Ishikawa (cell line): ENCODE measurements around the gene SPOCK2.

Experiments used
- CEBPB ChIP-seq: IDR thresholded peaks from 2 replicates; pipeline ENCODE4 v1.6.1; 2012
- CREB1 ChIP-seq: IDR thresholded peaks from 2 replicates; pipeline ENCODE4 v1.6.1; 2012; ENCODE audit warnings: low read depth
- EGR1 ChIP-seq: IDR thresholded peaks from 2 replicates; pipeline ENCODE4 v1.6.1; 2012
- EP300 ChIP-seq: IDR thresholded peaks from 2 replicates; pipeline ENCODE4 v1.6.1; 2012; ENCODE audit warnings: borderline replicate concordance
- FOXM1 ChIP-seq: IDR thresholded peaks from 2 replicates; pipeline ENCODE4 v1.6.1; 2012; ENCODE audit warnings: low read depth, borderline replicate concordance
- NFIC ChIP-seq: IDR thresholded peaks from 2 replicates; pipeline ENCODE4 v1.6.1; 2012
- RAD21 ChIP-seq: IDR thresholded peaks from 2 replicates; pipeline ENCODE4 v1.6.1; 2012; ENCODE audit warnings: low read depth
- REST ChIP-seq: IDR thresholded peaks from 2 replicates; pipeline ENCODE4 v1.6.1; 2012; ENCODE audit warnings: low read depth, mild to moderate bottlenecking
- TAF1 ChIP-seq: IDR thresholded peaks from 2 replicates; pipeline ENCODE4 v1.6.1; 2012; ENCODE audit warnings: low read depth, mild to moderate bottlenecking
- TCF12 ChIP-seq: IDR thresholded peaks from 2 replicates; pipeline ENCODE4 v1.6.1; 2012; ENCODE audit warnings: low read depth
- TEAD4 ChIP-seq: IDR thresholded peaks from 2 replicates; pipeline ENCODE4 v1.6.1; 2012
- YY1 ChIP-seq: IDR thresholded peaks from 2 replicates; pipeline ENCODE4 v1.6.1; 2012; ENCODE audit warnings: low read depth
- ZBTB7A ChIP-seq: IDR thresholded peaks from 2 replicates; pipeline ENCODE4 v1.6.1; 2012; ENCODE audit warnings: low read depth
- TF ChIP-seq, protein P1 (sequence below): IDR thresholded peaks from 2 replicates; pipeline ENCODE4 v1.6.1; 2012
- TF ChIP-seq, protein P2 (sequence below): IDR thresholded peaks from 2 replicates; pipeline ENCODE4 v1.6.1; 2012

Gene SPOCK2

DNA sequence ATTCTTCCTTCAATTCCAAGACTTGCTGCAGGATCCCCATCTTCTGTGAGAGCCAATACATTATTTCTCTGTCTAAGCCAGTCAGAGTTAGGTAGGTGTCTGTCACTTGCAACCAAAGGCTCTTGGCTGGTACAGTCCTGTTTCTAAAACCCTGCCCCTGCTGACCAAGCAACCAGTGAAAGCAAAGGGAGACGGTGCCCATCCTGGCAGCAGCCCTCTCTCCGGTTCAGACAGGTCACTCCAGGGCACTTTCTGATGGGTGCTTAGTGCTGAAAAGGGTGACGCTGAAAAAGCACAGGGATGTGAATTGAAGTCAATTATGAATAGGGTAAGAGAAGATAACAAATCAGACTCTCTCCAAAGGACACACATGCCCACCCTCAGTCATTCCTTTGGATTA, 37.5 kb downstream of the SPOCK2 start:
- TF ChIP-seq TCF12: no peak
- TF ChIP-seq, protein P1, sequence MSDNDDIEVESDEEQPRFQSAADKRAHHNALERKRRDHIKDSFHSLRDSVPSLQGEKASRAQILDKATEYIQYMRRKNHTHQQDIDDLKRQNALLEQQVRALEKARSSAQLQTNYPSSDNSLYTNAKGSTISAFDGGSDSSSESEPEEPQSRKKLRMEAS: no peak
- no peak for TF ChIP-seq ZBTB7A
- TF ChIP-seq CREB1: no peak
- TF ChIP-seq YY1: no peak
- no peak for TF ChIP-seq CEBPB
- TF ChIP-seq, protein P2, sequence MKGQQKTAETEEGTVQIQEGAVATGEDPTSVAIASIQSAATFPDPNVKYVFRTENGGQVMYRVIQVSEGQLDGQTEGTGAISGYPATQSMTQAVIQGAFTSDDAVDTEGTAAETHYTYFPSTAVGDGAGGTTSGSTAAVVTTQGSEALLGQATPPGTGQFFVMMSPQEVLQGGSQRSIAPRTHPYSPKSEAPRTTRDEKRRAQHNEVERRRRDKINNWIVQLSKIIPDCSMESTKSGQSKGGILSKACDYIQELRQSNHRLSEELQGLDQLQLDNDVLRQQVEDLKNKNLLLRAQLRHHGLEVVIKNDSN: no peak
- no peak for TF ChIP-seq TEAD4
- TF ChIP-seq REST: no peak
- TF ChIP-seq FOXM1: no peak
- no peak for TF ChIP-seq TAF1
- no peak for TF ChIP-seq NFIC
- no peak for TF ChIP-seq EP300
- TF ChIP-seq EGR1: no peak
- TF ChIP-seq RAD21: no peak

DNA sequence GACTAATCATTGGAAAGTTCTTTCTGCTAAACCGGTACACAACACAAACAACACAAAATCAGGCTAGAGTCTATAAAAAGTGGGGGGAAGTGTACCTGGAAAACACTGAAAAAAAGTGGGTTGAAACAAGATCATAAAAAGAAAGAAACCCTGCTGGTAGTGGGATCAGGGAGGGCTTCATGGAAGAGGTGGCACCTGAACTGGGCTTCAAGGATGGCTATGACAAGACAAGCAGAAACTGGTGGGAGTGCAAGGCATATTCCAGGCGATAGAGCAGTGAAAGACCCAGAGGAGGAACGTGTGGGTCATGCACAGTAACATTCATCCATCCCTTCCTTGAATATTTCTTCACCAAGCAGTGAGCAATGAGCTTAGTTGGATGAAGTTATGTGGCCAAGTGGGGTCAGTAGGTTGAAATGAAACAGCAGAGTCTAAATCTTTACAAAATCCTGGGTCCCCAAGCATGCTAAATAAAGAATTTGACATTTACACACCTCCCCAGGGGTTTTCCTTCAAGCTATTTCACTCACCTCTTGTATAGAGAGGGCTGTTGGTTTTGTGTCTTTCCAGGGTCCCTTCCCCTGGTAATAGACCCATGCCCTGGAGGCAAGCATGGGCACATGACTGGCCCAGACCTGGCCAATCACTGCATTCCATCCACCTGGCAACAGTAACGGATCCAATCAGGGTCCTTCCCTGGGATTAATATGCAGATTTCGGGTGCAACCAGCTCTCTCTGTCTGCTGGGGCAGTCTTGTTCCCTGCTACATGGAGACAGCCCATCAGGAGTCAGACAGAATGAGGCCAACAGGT, 38.2 kb downstream of the SPOCK2 start:
- TF ChIP-seq, protein P2: peak; percentile 80
- no peak for TF ChIP-seq CEBPB

GRCh38 chr10:72049472-72049871, 38.9 kb downstream of the SPOCK2 start:
- TF ChIP-seq CREB1 (no peak), REST (no peak), RAD21 (no peak), EP300 (no peak), NFIC (no peak), YY1 (no peak), EGR1 (no peak), TEAD4 (no peak), FOXM1 (no peak), ZBTB7A (no peak), TAF1 (no peak), CEBPB (no peak), TCF12 (no peak)
- TF ChIP-seq, protein P1: no peak
- TF ChIP-seq, protein P2: no peak

GRCh38 chr10:72048450-72049124, 39.8 kb downstream of the SPOCK2 start:
- TF ChIP-seq TCF12 (no peak), CEBPB (peak; percentile 81), CREB1 (no peak), EGR1 (no peak), FOXM1 (no peak), YY1 (no peak), ZBTB7A (no peak), TAF1 (no peak), REST (no peak), TEAD4 (no peak), EP300 (no peak), NFIC (peak; percentile 48; the same call in 1 of the 2 replicates), RAD21 (peak; percentile 97)
- TF ChIP-seq, protein P1: no peak
- TF ChIP-seq, protein P2: no peak
